GM21825 (cell line): Measurements from ENCODE around the gene COQ10B.
"Not testable (repeated sequence)": the region's sequence is repeated elsewhere in the genome, so short reads cannot be mapped to it uniquely, and the experiment has no call there.

ENCODE experiments used
- ATAC-seq: cut with Tn5 transposase; IDR thresholded peaks from one replicate; pipeline ENCODE4 v1.9.1; 2021; ENCODE audit warnings: mild to moderate bottlenecking, moderate library complexity; ENCODE audit not compliant: unreplicated experiment

The COQ10B gene

GRCh38 chr2:197450465-197450864, 2.9 kb upstream of the COQ10B start:
- no peak for ATAC-seq

- not testable (repeated sequence) for ATAC-seq
Measured at GRCh38 chr2:197450935-197451358, 2.4 kb upstream of the COQ10B start.

GRCh38 chr2:197452754-197453122, 614 bp upstream of the COQ10B start:
- ATAC-seq: no peak

GRCh38 chr2:197453914-197454398, 604 bp downstream of the COQ10B start:
- ATAC-seq: peak; percentile 28

- ATAC-seq: no peak
Measured at GRCh38 chr2:197454923-197455322, 1.6 kb downstream of the COQ10B start.

- ATAC-seq: no peak
Measured at GRCh38 chr2:197455428-197455827, 2.1 kb downstream of the COQ10B start.

- ATAC-seq: no peak
Measured at GRCh38 chr2:197460649-197461048, 7.3 kb downstream of the COQ10B start.

- no peak for ATAC-seq
Measured at GRCh38 chr2:197461057-197461456, 7.7 kb downstream of the COQ10B start.

GRCh38 chr2:197464175-197464574, 10.8 kb downstream of the COQ10B start:
- ATAC-seq: no peak

GRCh38 chr2:197472166-197472565, 18.8 kb downstream of the COQ10B start:
- no peak for ATAC-seq

GRCh38 chr2:197477797-197478196, 24.4 kb downstream of the COQ10B start:
- ATAC-seq: no peak

- no peak for ATAC-seq
Measured at GRCh38 chr2:197480165-197481036, 27.0 kb downstream of the COQ10B start.

GRCh38 chr2:197484248-197484647, 30.9 kb downstream of the COQ10B start:
- ATAC-seq: not testable (repeated sequence)

GRCh38 chr2:197486175-197486574, 32.8 kb downstream of the COQ10B start:
- no peak for ATAC-seq

GRCh38 chr2:197487385-197487784, 34.0 kb downstream of the COQ10B start:
- ATAC-seq: no peak

- no peak for ATAC-seq
Measured at GRCh38 chr2:197495433-197496134, 42.2 kb downstream of the COQ10B start.

GRCh38 chr2:197496695-197497094, 43.3 kb downstream of the COQ10B start:
- ATAC-seq: no peak

- ATAC-seq: no peak
Measured at GRCh38 chr2:197497326-197497725, 44.0 kb downstream of the COQ10B start.

GRCh38 chr2:197498235-197498936, 45.0 kb downstream of the COQ10B start:
- ATAC-seq: no peak

- peak; percentile 25 for ATAC-seq
Measured at GRCh38 chr2:197498937-197499593, 45.7 kb downstream of the COQ10B start.
